PC-9 (cell line): ENCODE results near the gene TIAM2. TPM values are rescaled to one million over a fixed set of nuclear protein-coding genes. Genes with fewer than 3 reads are reported as not detected.

Experiments used
- BruUV-seq: library from RNA; stranded (reverse); fragments of 400-500 nt; replicated peaks from 2 replicates; lab custom pipeline; 2021; lab: Mats Ljungman, UMichigan
- CTCF ChIA-PET: fragments of 300-600 bp; sonication (Branson Sonifier 250); formaldehyde crosslinking; loops from one replicate; lab custom pipeline; 2022; ENCODE audit warnings: antibody characterized with exemption; lab: Charles Lee
- POLR2A ChIA-PET: fragments of 300-600 bp; sonication (Branson Sonifier 250); formaldehyde crosslinking; loops from one replicate; lab custom pipeline; 2022; ENCODE audit warnings: antibody characterized with exemption; ENCODE audit not compliant: unreplicated experiment; lab: Charles Lee
- DNase-seq, 2 experiments: peaks; one replicate each; pipeline versions ENCODE4 v3.0.0 to v3.0.0-alpha.2; 2015 to 2022; ENCODE audit warnings: mixed read lengths in 1 of 2
- H2AFZ ChIP-seq: fragments of 200-600 bp; sonication (generic); 2 replicates; pipeline ENCODE4 v1.8.1; 2017; ENCODE audit warnings: antibody characterized with exemption
- H3F3A ChIP-seq: fragments of 200-600 bp; sonication (generic); 2 replicates; pipeline ENCODE4 v1.8.1; 2017; ENCODE audit warnings: antibody characterized with exemption, mild to moderate bottlenecking, low read depth; ENCODE audit not compliant: insufficient read depth
- H3K27ac ChIP-seq: fragments of 200-600 bp; sonication (generic); 2 replicates; pipeline ENCODE4 v1.6.1; 2016; ENCODE audit warnings: mixed run types
- H3K27me3 ChIP-seq: fragments of 200-600 bp; sonication (generic); 2 replicates; pipeline ENCODE4 v1.6.1; 2016; ENCODE audit warnings: low read depth, mixed run types; ENCODE audit not compliant: insufficient read depth
- H3K36me3 ChIP-seq: fragments of 200-600 bp; sonication (generic); 2 replicates; pipeline ENCODE4 v1.6.1; 2016; ENCODE audit warnings: low read depth, mixed run types
- H3K4me1 ChIP-seq: fragments of 200-600 bp; sonication (generic); replicated peaks from 2 replicates; pipeline ENCODE4 v1.6.1; 2016; ENCODE audit warnings: mixed run types; ENCODE audit not compliant: insufficient read depth
- H3K4me2 ChIP-seq: fragments of 200-600 bp; sonication (generic); 2 replicates; pipeline ENCODE4 v1.6.1; 2017; ENCODE audit warnings: mixed run types
- H3K4me3 ChIP-seq: fragments of 200-600 bp; sonication (generic); 2 replicates; pipeline ENCODE4 v1.6.1; 2016; ENCODE audit warnings: mixed run types
- H3K79me2 ChIP-seq: fragments of 200-600 bp; sonication (generic); 2 replicates; pipeline ENCODE4 v1.6.1; 2017; ENCODE audit warnings: low read depth, mixed run types
- H3K9me2 ChIP-seq: fragments of 200-600 bp; sonication (generic); 2 replicates; pipeline ENCODE4 v1.8.1; 2017; ENCODE audit warnings: mild to moderate bottlenecking; ENCODE audit not compliant: insufficient read depth
- H3K9me3 ChIP-seq: fragments of 200-600 bp; sonication (generic); 2 replicates; pipeline ENCODE4 v1.8.1; 2016; ENCODE audit warnings: low read depth; ENCODE audit not compliant: insufficient read depth
- H4K20me1 ChIP-seq: fragments of 200-600 bp; sonication (generic); 2 replicates; pipeline ENCODE4 v1.8.1; 2017; ENCODE audit not compliant: insufficient read depth
- EZH2 ChIP-seq: fragments of 200-600 bp; sonication (generic); IDR thresholded peaks from 2 replicates; pipeline ENCODE4 v1.8.0; 2017; ENCODE audit warnings: antibody characterized with exemption, low read depth
- intact Hi-C: fragments of 100-400 bp; cut with micrococcal nuclease; formaldehyde crosslinking; loops from one replicate; pipeline ENCODE4 v1.10.0; 2022; ENCODE audit not compliant: unreplicated experiment
- total RNA-seq: library from RNA; stranded (reverse); gene quantifications from 2 replicates; pipeline ENCODE4 v1.2.3, GENCODE V29; 2021
- TF ChIP-seq, protein P1 (sequence below): fragments of 200-600 bp; sonication (generic); conservative IDR thresholded peaks from 2 replicates; pipeline ENCODE4 v1.6.1; 2017; ENCODE audit warnings: mixed run types, antibody characterized with exemption, mild to moderate bottlenecking, moderate library complexity

TIAM2 gene
- total RNA-seq, 1 experiment from 2014 or later: 11.4 TPM

DNA sequence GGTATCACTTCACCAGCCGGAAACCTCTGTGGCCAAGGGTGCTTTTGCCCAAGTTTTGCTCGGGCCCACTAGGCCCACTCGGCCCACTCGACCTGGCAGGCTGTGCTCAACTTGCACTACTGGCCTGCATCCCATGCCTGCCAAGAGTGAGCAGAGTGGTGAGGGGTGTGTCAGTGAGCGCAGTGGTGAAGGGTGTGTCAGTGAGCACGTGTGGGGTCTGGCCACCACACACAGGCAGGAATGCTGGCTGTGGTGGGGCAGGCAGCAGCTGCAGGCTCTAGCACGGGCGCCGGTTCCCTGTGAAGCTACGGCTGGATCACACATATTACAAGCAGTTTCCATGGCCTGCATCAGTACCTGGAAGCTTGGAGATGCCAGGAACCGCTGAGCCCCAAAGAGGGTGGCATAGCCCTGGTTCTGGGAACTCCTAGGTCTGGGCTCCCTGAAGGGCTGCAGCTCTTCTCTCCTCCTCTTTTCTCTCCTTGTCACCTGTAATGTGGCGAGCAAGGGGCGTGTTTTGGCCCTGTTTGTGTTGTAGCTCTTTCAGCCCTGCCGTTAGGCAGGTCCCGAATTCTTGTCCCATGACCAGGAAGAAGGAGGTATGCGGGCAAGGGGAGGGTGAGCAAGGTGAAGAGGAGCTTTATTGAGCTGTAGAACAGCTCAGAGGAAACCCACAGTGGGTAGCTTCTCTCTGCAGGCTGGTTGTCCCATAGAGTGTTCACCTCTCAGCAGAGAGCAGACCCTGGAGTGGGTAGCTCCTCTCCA lies 217.7 kb downstream of the TIAM2 start:
- intact Hi-C loops: no loop called here
- Histone ChIP-seq H3K9me3 (no peaks in the 10 kb centered on the region), H3K9me2 (no peaks in the 10 kb centered on the region), H3F3A (no peaks in the 10 kb centered on the region), H3K79me2 (no peaks in the 10 kb centered on the region), H3K27me3 (no peaks in the 10 kb centered on the region), H2AFZ (no peak overlapping the region), H3K4me1 (no peaks in the 10 kb centered on the region; the same call in 1 of the 2 replicates), H3K27ac (no peak overlapping the region), H3K36me3 (no peaks in the 10 kb centered on the region), H4K20me1 (no peaks in the 10 kb centered on the region), H3K4me2 (no peak overlapping the region), H3K4me3 (no peak overlapping the region)
- no peak for TF ChIP-seq EZH2
- TF ChIP-seq, protein P1, sequence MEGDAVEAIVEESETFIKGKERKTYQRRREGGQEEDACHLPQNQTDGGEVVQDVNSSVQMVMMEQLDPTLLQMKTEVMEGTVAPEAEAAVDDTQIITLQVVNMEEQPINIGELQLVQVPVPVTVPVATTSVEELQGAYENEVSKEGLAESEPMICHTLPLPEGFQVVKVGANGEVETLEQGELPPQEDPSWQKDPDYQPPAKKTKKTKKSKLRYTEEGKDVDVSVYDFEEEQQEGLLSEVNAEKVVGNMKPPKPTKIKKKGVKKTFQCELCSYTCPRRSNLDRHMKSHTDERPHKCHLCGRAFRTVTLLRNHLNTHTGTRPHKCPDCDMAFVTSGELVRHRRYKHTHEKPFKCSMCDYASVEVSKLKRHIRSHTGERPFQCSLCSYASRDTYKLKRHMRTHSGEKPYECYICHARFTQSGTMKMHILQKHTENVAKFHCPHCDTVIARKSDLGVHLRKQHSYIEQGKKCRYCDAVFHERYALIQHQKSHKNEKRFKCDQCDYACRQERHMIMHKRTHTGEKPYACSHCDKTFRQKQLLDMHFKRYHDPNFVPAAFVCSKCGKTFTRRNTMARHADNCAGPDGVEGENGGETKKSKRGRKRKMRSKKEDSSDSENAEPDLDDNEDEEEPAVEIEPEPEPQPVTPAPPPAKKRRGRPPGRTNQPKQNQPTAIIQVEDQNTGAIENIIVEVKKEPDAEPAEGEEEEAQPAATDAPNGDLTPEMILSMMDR: no peak
- peak; percentile 10 to 44 for DNase-seq
- CTCF ChIA-PET: no interaction called here
- POLR2A ChIA-PET: no interaction called here
- BruUV-seq: no TSS peak

DNA sequence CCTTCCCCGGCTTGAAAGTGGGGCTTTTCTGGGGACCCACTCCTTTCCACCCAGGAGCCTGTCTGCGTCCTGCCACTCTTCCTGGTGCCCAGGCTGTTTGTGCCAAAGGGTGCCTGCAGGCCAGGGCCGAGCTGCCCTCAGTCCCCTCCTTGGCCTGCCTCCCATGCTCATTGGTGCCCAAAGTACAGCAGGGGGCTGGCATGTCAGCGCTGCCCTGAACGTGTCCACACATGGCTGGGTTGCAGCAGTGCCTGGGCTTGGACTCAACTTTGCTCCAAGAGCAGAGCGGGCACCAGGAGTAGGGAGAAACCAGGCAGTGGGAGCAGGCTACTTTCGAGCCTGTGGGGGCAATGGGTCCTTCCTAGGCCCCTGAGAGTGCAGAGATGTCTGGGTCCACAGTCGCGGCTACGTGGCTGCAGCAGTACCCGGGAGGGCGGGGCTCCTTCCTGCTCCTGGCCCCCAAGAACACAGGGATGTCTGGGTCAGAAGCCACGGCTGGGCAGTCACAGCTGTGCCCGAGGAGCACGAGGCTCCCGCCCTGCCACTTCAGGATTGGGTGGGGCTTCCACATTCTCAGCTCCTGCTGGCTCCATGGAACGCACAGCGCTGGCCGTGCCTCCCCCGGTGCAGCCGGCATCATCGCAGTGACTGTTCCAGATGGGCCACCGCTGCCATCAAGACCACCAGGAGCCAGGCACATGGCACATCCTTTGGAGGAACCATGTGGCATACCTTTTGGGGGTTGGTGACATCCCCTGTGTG lies 218.7 kb downstream of the TIAM2 start:
- H3K27ac ChIP-seq: no peak overlapping the region
- POLR2A ChIA-PET: no interaction called here
- H3K4me3 ChIP-seq: no peak overlapping the region
- no peaks in the 10 kb centered on the region for H3K9me3 ChIP-seq
- no peaks in the 10 kb centered on the region for H3F3A ChIP-seq
- no peaks in the 10 kb centered on the region for H3K27me3 ChIP-seq
- H3K4me2 ChIP-seq: no peak overlapping the region
- TF ChIP-seq, protein P1: no peak
- no peak for TF ChIP-seq EZH2
- no peaks in the 10 kb centered on the region for H3K36me3 ChIP-seq
- H3K4me1 ChIP-seq: no peaks in the 10 kb centered on the region; the same call in 1 of the 2 replicates
- H2AFZ ChIP-seq: no peak overlapping the region
- H4K20me1 ChIP-seq: no peaks in the 10 kb centered on the region
- no TSS peak for BruUV-seq
- H3K9me2 ChIP-seq: no peaks in the 10 kb centered on the region
- CTCF ChIA-PET: no interaction called here
- DNase-seq: no peak
- H3K79me2 ChIP-seq: no peaks in the 10 kb centered on the region
- intact Hi-C loops: no loop called here

DNA sequence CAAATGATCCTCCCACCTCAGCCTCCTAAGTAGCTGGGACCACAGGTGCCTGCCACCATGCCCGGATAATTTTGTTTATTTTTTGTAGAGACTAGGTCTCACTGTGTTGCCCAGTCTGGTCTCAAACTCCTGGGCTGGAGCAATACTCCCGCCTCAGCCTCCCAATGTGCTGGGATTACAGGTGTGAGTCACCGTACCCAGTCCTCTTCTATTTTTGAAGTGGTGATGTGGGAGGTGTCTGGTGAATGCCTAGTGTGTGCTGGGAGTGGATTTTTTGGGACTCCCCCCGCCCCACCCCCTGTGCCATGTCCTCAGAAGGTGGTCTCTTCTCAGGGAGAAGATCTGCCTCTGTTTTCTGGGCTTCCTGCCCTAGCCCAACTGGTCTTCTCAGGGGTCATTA lies 220.8 kb downstream of the TIAM2 start:
- Histone ChIP-seq H3K9me3 (no peaks in the 10 kb centered on the region), H3K4me2 (no peak overlapping the region), H3K36me3 (no peaks in the 10 kb centered on the region), H3K27ac (no peak overlapping the region), H4K20me1 (no peaks in the 10 kb centered on the region), H3K79me2 (no peaks in the 10 kb centered on the region), H3K9me2 (no peaks in the 10 kb centered on the region), H3K4me3 (no peak overlapping the region), H2AFZ (no peak overlapping the region), H3K4me1 (no peaks in the 10 kb centered on the region; the same call in 1 of the 2 replicates), H3K27me3 (no peaks in the 10 kb centered on the region), H3F3A (no peaks in the 10 kb centered on the region)
- DNase-seq: no peak
- BruUV-seq: no TSS peak
- no peak for TF ChIP-seq EZH2
- TF ChIP-seq, protein P1: no peak
- intact Hi-C loops: no loop called here
- ChIA-PET POLR2A (no interaction called here), CTCF (no interaction called here)
